Liver (tissue), 3 donors: Measurements from ENCODE around the gene SPP2.

Experiments
- GABPA ChIP-seq, 2 donors: IDR thresholded peaks in 1 of 2; conservative IDR thresholded peaks in 1 of 2; 2 replicates each; pipeline ENCODE4 v1.6.1; 2016; ENCODE audit warnings: antibody characterized with exemption in 2 of 2, mild to moderate bottlenecking in 1 of 2, moderate library complexity in 1 of 2
- SP1 ChIP-seq: IDR thresholded peaks from 2 replicates; pipeline ENCODE4 v1.6.1; 2018; ENCODE audit warnings: antibody characterized with exemption, mild to moderate bottlenecking
- YY1 ChIP-seq: IDR thresholded peaks from 2 replicates; pipeline ENCODE4 v1.6.1; 2016; ENCODE audit warnings: antibody characterized with exemption, mild to moderate bottlenecking
- TF ChIP-seq, protein P1 (sequence below): fragments of 150-350 bp; IDR thresholded peaks from 2 replicates; pipeline ENCODE4 v1.5.1; 2017; ENCODE audit warnings: improper control_type of control experiment, low read depth, low read length; ENCODE audit not compliant: missing input control
- TF ChIP-seq, protein P2 (sequence below): IDR thresholded peaks from 2 replicates; pipeline ENCODE4 v1.6.1; 2016; ENCODE audit warnings: antibody characterized with exemption
- donor health status: healthy.
- donor health status: healthy.

DNA sequence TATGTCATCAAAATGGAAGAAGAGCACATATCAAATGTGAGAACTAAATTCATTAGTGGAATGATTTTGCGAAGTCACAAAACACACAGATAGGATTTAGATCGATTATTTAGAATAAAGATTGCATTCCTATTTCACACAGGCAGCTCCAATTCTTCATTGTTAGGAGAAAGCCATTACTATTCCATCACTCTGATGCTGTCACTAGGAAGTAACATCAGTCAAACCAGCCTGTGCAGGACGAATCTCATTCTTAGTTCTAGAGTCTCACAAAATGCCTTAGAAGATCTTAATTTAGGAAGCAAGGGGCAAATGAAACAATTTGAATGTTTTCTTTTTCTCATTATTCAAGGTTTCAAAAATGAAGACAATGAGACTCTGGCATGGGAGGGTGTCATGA lies 44.0 kb upstream of the SPP2 start:
- TF ChIP-seq, protein P1, sequence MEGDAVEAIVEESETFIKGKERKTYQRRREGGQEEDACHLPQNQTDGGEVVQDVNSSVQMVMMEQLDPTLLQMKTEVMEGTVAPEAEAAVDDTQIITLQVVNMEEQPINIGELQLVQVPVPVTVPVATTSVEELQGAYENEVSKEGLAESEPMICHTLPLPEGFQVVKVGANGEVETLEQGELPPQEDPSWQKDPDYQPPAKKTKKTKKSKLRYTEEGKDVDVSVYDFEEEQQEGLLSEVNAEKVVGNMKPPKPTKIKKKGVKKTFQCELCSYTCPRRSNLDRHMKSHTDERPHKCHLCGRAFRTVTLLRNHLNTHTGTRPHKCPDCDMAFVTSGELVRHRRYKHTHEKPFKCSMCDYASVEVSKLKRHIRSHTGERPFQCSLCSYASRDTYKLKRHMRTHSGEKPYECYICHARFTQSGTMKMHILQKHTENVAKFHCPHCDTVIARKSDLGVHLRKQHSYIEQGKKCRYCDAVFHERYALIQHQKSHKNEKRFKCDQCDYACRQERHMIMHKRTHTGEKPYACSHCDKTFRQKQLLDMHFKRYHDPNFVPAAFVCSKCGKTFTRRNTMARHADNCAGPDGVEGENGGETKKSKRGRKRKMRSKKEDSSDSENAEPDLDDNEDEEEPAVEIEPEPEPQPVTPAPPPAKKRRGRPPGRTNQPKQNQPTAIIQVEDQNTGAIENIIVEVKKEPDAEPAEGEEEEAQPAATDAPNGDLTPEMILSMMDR: no peak
- TF ChIP-seq SP1: no peak
- TF ChIP-seq, protein P2, sequence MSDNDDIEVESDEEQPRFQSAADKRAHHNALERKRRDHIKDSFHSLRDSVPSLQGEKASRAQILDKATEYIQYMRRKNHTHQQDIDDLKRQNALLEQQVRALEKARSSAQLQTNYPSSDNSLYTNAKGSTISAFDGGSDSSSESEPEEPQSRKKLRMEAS: no peak
- no peak for TF ChIP-seq GABPA (IDR thresholded peaks at IDR 0.05 in 1 of 2, conservative IDR thresholded peaks at IDR 0.05 in 1 of 2)
- no peak for TF ChIP-seq YY1
